ENCODE measurements around the gene ADTRP. TPM values are rescaled to one million over a fixed set of nuclear protein-coding genes. Genes with fewer than 3 reads are reported as not detected.

The ADTRP gene
- total RNA-seq, 4 donors from 2014 or later: 119 to 199 (median 181) TPM

DNA sequence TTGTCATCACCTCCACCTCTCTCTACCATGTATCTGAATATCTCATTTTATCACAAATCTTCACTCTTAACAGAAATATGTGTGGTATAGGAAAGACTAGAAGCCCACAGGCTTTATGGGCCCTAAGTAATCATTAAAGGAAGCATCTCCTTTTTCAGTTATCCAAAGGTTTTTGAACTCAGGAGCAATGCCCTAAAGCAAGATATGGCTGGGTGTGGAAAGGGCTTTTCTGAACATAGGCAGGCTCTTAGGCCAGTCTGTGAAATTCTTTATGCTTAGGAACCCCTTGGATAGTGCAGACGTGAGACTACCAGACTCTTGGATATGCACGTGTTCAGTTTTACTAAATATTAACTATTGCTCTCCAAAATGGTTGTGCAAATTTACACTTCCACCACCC, 99.5 kb downstream of the ADTRP start:
- intact Hi-C loops (cut with DNase I; ENCODE audit: low total_unique reads): no loop called here
- Histone ChIP-seq H3K27ac (no peak overlapping the region), H3K4me1 (peaks cover 0 to 9% (median 3%) of the 10 kb centered on the region in 4 donors), H3K36me3 (no peaks in the 10 kb centered on the region), H3K4me3 (no peak overlapping the region), H3K9me3 (peaks cover 0 to 4% of the 10 kb centered on the region in 2 donors), H3K27me3 (no peaks in the 10 kb centered on the region)
- TF ChIP-seq, protein P1, sequence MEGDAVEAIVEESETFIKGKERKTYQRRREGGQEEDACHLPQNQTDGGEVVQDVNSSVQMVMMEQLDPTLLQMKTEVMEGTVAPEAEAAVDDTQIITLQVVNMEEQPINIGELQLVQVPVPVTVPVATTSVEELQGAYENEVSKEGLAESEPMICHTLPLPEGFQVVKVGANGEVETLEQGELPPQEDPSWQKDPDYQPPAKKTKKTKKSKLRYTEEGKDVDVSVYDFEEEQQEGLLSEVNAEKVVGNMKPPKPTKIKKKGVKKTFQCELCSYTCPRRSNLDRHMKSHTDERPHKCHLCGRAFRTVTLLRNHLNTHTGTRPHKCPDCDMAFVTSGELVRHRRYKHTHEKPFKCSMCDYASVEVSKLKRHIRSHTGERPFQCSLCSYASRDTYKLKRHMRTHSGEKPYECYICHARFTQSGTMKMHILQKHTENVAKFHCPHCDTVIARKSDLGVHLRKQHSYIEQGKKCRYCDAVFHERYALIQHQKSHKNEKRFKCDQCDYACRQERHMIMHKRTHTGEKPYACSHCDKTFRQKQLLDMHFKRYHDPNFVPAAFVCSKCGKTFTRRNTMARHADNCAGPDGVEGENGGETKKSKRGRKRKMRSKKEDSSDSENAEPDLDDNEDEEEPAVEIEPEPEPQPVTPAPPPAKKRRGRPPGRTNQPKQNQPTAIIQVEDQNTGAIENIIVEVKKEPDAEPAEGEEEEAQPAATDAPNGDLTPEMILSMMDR (IDR thresholded peaks at IDR 0.05): no peak
- TF ChIP-seq POLR2A (IDR thresholded peaks at IDR 0.05): no peak
- TF ChIP-seq POLR2AphosphoS5 (IDR thresholded peaks at IDR 0.05): no peak
- TF ChIP-seq EP300 (IDR thresholded peaks at IDR 0.05; ENCODE audit: low read depth): no peak
- in situ Hi-C loops (cut with MboI; ENCODE audit: low pct_ligation_motif_present in 1 of 4, low pct_unique_long_range_greater_than_20kb in 1 of 4, low sequenced_read_pairs in 3 of 4): no loop called here
- no peak for DNase-seq
- 79 to 81% methylated on average over 2 of the region's 2 CpGs for WGBS, 2 donors (ENCODE audit: low coverage in 1 of 2)

DNA sequence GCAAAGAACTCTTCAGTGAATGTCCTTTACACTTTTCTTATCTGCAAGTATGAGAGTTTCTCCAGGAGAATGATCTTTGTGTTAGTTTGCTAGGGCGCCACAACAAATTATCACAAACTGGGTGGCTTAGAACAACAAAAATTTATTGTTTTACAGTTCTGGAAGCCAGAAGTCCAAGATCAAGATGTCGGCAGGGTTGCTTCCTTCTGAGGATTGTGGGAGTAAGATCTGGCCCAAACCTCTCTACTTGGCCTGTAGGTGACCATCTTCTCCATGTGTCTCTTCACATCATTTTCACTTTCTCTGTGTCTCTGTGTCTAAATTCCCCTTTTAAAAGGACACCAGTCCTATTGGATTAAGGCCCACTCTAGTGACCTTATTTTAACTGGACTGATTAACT, 103.0 kb downstream of the ADTRP start:
- TF ChIP-seq EP300 (IDR thresholded peaks at IDR 0.05; ENCODE audit: low read depth) (no peak), POLR2A (IDR thresholded peaks at IDR 0.05) (no peak)
- TF ChIP-seq, protein P1 (IDR thresholded peaks at IDR 0.05): peak in 2 of 5 experiments; percentile 21 to 37
- H3K4me1 ChIP-seq: peaks cover 0 to 7% (median 2%) of the 10 kb centered on the region in 4 donors
- 50 to 51% methylated on average over 2 of the region's 2 CpGs for WGBS, 2 donors (ENCODE audit: low coverage in 1 of 2)
- H3K9me3 ChIP-seq: peaks cover 0 to 4% of the 10 kb centered on the region in 2 donors
- H3K4me3 ChIP-seq: no peak overlapping the region
- peaks cover 0 to 4% (median 0%) of the 10 kb centered on the region in 4 donors for H3K36me3 ChIP-seq
- H3K27ac ChIP-seq: no peak overlapping the region
- no peaks in the 10 kb centered on the region for H3K27me3 ChIP-seq
- intact Hi-C loops (cut with DNase I; ENCODE audit: low total_unique reads) (no loop called here), in situ Hi-C loops (cut with MboI; ENCODE audit: low pct_ligation_motif_present in 1 of 4, low pct_unique_long_range_greater_than_20kb in 1 of 4, low sequenced_read_pairs in 3 of 4) (no loop called here)
- DNase-seq: peak; percentile 12

DNA sequence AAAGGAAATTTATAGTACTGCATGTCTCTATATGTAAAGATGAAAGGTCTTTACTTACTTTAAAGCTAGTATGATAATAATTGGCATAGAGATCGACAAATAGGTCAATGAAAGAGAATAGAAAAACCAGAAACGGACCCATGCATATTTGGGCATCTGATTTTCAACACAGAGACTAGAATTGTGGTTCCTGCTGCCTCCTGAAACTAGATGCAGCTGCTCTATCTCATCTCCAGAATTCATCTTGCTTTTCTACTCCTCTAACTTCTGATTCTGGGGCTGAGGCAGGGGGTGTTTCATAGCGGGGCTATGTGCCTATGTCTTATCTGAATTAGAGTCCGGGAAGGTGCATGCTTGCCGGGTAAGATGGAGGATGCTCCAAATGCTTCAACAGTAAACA, 105.9 kb downstream of the ADTRP start:
- intact Hi-C loops (cut with DNase I; ENCODE audit: low total_unique reads): no loop called here

DNA sequence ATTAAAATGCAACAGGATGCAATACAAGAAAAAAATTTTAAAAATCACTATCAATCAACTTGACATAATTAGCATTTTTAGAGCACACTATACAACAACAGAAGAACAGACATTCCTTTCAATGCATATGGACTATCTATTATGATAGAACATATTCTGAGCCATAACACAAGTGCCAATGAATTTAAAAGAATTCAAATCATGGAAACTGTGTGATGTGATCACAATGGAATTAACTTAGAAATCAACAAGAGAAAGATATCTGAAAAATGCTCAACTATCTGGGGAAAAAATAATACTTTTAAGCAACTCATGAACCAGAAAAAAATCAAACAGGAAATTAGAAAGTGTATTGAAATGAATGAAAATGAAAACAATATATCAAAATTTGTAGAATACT, 106.3 kb downstream of the ADTRP start:
- TF ChIP-seq POLR2AphosphoS5 (IDR thresholded peaks at IDR 0.05): no peak
- no peak for TF ChIP-seq EP300 (IDR thresholded peaks at IDR 0.05; ENCODE audit: low read depth)
- TF ChIP-seq, protein P1 (IDR thresholded peaks at IDR 0.05): no peak
- no peak for TF ChIP-seq POLR2A (IDR thresholded peaks at IDR 0.05)
- DNase-seq: no peak
- peaks cover 0 to 4% (median 0%) of the 10 kb centered on the region in 4 donors for H3K36me3 ChIP-seq
- no peak overlapping the region for H3K27ac ChIP-seq
- intact Hi-C loops (cut with DNase I; ENCODE audit: low total_unique reads) (no loop called here), in situ Hi-C loops (cut with MboI; ENCODE audit: low pct_ligation_motif_present in 1 of 4, low pct_unique_long_range_greater_than_20kb in 1 of 4, low sequenced_read_pairs in 3 of 4) (loop anchor here in 3 of 4 donors (25.0 kb wide), 2 partner anchors 565 to 940 kb away; no protein-coding TSS in a partner anchor)
- no peaks in the 10 kb centered on the region for H3K27me3 ChIP-seq
- H3K4me1 ChIP-seq: peaks cover 0 to 7% (median 2%) of the 10 kb centered on the region in 4 donors
- H3K4me3 ChIP-seq: no peak overlapping the region
- no peaks in the 10 kb centered on the region for H3K9me3 ChIP-seq

More for the DNA sequence above, 105.9 kb downstream of the ADTRP start:
- DNase-seq: no peak
- Histone ChIP-seq H3K4me1 (peaks cover 0 to 7% (median 2%) of the 10 kb centered on the region in 4 donors), H3K9me3 (no peaks in the 10 kb centered on the region), H3K4me3 (no peak overlapping the region), H3K36me3 (peaks cover 0 to 4% (median 0%) of the 10 kb centered on the region in 4 donors), H3K27ac (no peak overlapping the region), H3K27me3 (no peaks in the 10 kb centered on the region)
- in situ Hi-C loops (cut with MboI; ENCODE audit: low pct_ligation_motif_present in 1 of 4, low pct_unique_long_range_greater_than_20kb in 1 of 4, low sequenced_read_pairs in 3 of 4): loop anchor here in 3 of 4 donors (25.0 kb wide), 2 partner anchors 565 to 940 kb away; no protein-coding TSS in a partner anchor
- no peak for TF ChIP-seq POLR2AphosphoS5 (IDR thresholded peaks at IDR 0.05)
- 90 to 91% methylated on average over 5 of the region's 5 CpGs for WGBS, 2 donors (ENCODE audit: low coverage in 1 of 2)

DNA sequence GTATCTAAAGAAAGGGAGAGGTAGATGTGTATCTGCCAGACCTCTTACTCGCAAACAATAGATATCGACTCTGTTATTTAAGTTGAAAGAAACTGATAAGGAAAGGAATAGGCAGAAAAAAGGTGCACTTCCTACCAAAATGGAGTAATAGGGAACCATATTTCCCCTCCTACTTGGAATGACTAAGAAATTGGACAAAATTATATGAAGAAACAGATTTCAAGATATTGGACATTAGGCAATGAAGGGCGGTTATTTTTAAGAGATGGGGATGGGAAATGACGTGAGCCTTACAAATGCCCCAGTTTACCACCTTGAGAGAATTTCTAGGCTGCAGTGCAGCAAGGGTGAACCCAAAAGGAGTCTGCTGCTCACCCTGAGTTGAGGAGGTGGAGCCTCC, 108.9 kb downstream of the ADTRP start:
- no peaks in the 10 kb centered on the region for H3K4me1 ChIP-seq

More for the DNA sequence above, 108.9 kb downstream of the ADTRP start:
- in situ Hi-C loops (cut with MboI; ENCODE audit: low pct_ligation_motif_present in 1 of 4, low pct_unique_long_range_greater_than_20kb in 1 of 4, low sequenced_read_pairs in 3 of 4): loop anchor here in 3 of 4 donors (25.0 kb wide), 2 partner anchors 568 to 943 kb away; no protein-coding TSS in a partner anchor
- H3K27me3 ChIP-seq: no peaks in the 10 kb centered on the region
- intact Hi-C loops (cut with DNase I; ENCODE audit: low total_unique reads): no loop called here
- no peak overlapping the region for H3K27ac ChIP-seq
- DNase-seq: no peak
- WGBS, 2 donors (ENCODE audit: low coverage in 1 of 2): 96 to 98% methylated on average over 4 of the region's 4 CpGs
- TF ChIP-seq POLR2A (IDR thresholded peaks at IDR 0.05) (no peak), EP300 (IDR thresholded peaks at IDR 0.05; ENCODE audit: low read depth) (no peak), POLR2AphosphoS5 (IDR thresholded peaks at IDR 0.05) (no peak)
- TF ChIP-seq, protein P1 (IDR thresholded peaks at IDR 0.05): no peak
- H3K36me3 ChIP-seq: peaks cover 0 to 4% (median 0%) of the 10 kb centered on the region in 4 donors
- H3K9me3 ChIP-seq: no peaks in the 10 kb centered on the region
- H3K4me3 ChIP-seq: no peak overlapping the region
